HFFc6 (cell line): Measurements from ENCODE around the gene ABHD17C. TPM values are rescaled to one million over a fixed set of nuclear protein-coding genes. Genes with fewer than 3 reads are reported as not detected.

Experiments
- DNase-seq: peaks from one replicate; pipeline ENCODE4 v3.0.0-alpha.2; 2018
- H3K27ac Mint-ChIP-seq: 2 replicates; pipeline ENCODE4 v1.8.0; 2020; ENCODE audit warnings: mild to moderate bottlenecking, mixed read lengths
- H3K27me3 Mint-ChIP-seq: 2 replicates; pipeline ENCODE4 v1.8.0; 2021; ENCODE audit warnings: mild to moderate bottlenecking, moderate library complexity, mixed read lengths; ENCODE audit not compliant: insufficient read depth
- H3K36me3 Mint-ChIP-seq: 2 replicates; pipeline ENCODE4 v1.8.0; 2021; ENCODE audit warnings: low read depth, mixed read lengths
- H3K4me1 Mint-ChIP-seq: 2 replicates; pipeline ENCODE4 v1.8.0; 2020; ENCODE audit warnings: low read depth, mixed read lengths
- H3K4me3 Mint-ChIP-seq: 2 replicates; pipeline ENCODE4 v1.8.0; 2020; ENCODE audit warnings: mild to moderate bottlenecking, moderate library complexity, mixed read lengths
- H3K9me3 Mint-ChIP-seq: 2 replicates; pipeline ENCODE4 v1.8.0; 2020; ENCODE audit warnings: mild to moderate bottlenecking, mixed read lengths
- total RNA-seq, 6 experiments: library from RNA; stranded (reverse); fragmentation: NEBNext Ultra II Directional; extraction: Animal tissue kit (Norgen Biotek cat#: 25700); gene quantifications; 2 replicates in 1 of 6; 3 replicates in 5 of 6; pipeline ENCODE4 v1.2.3, GENCODE V29; 2021
- TF ChIP-seq, protein P1 (sequence below): fragments of 200-600 bp; sonication (generic); IDR thresholded peaks from 2 replicates; pipeline ENCODE4 v1.5.0; 2021; ENCODE audit warnings: antibody characterized with exemption, mild to moderate bottlenecking

ABHD17C gene
- total RNA-seq, 6 experiments from 2014 or later, result 8.5 to 21.4 (median 15.9) TPM

DNA sequence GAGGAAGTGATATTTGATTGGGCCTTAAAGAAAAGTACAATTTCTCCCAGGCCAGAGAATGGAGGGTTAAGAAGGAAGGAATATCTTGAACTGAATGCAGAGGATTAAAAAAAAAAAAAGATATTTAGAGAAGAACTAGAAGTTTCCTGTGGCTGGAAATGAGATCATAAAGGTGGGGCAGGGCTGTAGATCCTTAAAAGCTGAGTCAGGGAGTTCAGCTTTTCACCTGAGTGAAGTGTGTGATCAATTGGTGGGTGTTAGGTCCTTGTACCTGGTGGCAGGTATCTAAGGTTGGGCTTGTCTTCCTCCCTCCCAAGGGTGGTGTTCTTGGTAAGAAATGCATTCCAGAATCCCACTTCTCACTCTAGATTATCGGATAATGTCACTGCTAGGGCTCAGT lies 95.9 kb downstream of the ABHD17C start:
- Mint-ChIP-seq H3K4me3 (no peak overlapping the region), H3K27me3 (peaks cover 2% of the 10 kb centered on the region), H3K36me3 (no peaks in the 10 kb centered on the region; the same call in 1 of the 2 replicates), H3K27ac (no peak overlapping the region), H3K4me1 (peaks cover 25% of the 10 kb centered on the region), H3K9me3 (no peaks in the 10 kb centered on the region)
- DNase-seq, result no peak
- TF ChIP-seq, protein P1, sequence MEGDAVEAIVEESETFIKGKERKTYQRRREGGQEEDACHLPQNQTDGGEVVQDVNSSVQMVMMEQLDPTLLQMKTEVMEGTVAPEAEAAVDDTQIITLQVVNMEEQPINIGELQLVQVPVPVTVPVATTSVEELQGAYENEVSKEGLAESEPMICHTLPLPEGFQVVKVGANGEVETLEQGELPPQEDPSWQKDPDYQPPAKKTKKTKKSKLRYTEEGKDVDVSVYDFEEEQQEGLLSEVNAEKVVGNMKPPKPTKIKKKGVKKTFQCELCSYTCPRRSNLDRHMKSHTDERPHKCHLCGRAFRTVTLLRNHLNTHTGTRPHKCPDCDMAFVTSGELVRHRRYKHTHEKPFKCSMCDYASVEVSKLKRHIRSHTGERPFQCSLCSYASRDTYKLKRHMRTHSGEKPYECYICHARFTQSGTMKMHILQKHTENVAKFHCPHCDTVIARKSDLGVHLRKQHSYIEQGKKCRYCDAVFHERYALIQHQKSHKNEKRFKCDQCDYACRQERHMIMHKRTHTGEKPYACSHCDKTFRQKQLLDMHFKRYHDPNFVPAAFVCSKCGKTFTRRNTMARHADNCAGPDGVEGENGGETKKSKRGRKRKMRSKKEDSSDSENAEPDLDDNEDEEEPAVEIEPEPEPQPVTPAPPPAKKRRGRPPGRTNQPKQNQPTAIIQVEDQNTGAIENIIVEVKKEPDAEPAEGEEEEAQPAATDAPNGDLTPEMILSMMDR, result no peak

GRCh38 chr15:80796407-80796806 lies 101.3 kb downstream of the ABHD17C start:
- no peaks in the 10 kb centered on the region for H3K9me3 Mint-ChIP-seq

DNA sequence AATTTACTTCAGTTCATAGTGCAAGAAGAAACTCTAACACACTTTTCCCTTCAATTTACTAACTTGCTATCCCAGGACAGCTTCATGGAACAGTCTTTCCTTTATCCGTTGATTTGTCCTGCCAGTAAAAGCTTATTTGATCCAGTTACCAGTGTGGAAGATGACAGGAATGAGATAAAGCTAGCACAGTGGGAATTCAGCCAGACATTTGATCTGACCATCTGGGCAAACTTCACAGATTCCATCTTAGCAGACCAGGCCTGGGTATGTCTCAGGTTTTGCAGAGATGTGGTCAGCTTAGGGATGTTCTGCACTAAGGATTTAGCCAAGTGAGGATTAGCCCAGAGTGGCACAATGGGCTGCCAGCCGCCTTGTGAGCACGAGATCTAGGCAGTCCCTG lies 103.8 kb downstream of the ABHD17C start:
- no peaks in the 10 kb centered on the region for H3K4me1 Mint-ChIP-seq
- no peaks in the 10 kb centered on the region for H3K9me3 Mint-ChIP-seq
- peaks cover 3% of the 10 kb centered on the region; the same call in 1 of the 2 replicates for H3K36me3 Mint-ChIP-seq
- no peak for DNase-seq
- TF ChIP-seq, protein P1, result no peak
- H3K27ac Mint-ChIP-seq, result no peak overlapping the region
- H3K4me3 Mint-ChIP-seq, result no peak overlapping the region
- peaks cover 3% of the 10 kb centered on the region for H3K27me3 Mint-ChIP-seq

More at GRCh38 chr15:80796407-80796806, 101.3 kb downstream of the ABHD17C start:
- peaks cover 4% of the 10 kb centered on the region for H3K27me3 Mint-ChIP-seq
- TF ChIP-seq, protein P1, result no peak
- H3K4me1 Mint-ChIP-seq, result no peaks in the 10 kb centered on the region
- H3K36me3 Mint-ChIP-seq, result peaks cover 3% of the 10 kb centered on the region; the same call in 1 of the 2 replicates
- DNase-seq, result no peak
- no peak overlapping the region for H3K27ac Mint-ChIP-seq
- H3K4me3 Mint-ChIP-seq, result no peak overlapping the region

- Mint-ChIP-seq H3K36me3 (peaks cover 3% of the 10 kb centered on the region; the same call in 1 of the 2 replicates), H3K9me3 (no peaks in the 10 kb centered on the region), H3K4me3 (no peak overlapping the region), H3K4me1 (peaks cover 5% of the 10 kb centered on the region; the same call in 1 of the 2 replicates), H3K27me3 (peaks cover 5% of the 10 kb centered on the region), H3K27ac (no peak overlapping the region)
- TF ChIP-seq, protein P1, result no peak
- DNase-seq, result no peak
Measured at GRCh38 chr15:80800067-80800466, 105.0 kb downstream of the ABHD17C start.

- no peak overlapping the region for H3K27ac Mint-ChIP-seq
- TF ChIP-seq, protein P1, result no peak
- H3K4me3 Mint-ChIP-seq, result no peak overlapping the region
- no peaks in the 10 kb centered on the region for H3K9me3 Mint-ChIP-seq
- DNase-seq, result no peak
- H3K27me3 Mint-ChIP-seq, result peaks cover 9% of the 10 kb centered on the region
- H3K36me3 Mint-ChIP-seq, result peaks cover 3% of the 10 kb centered on the region; the same call in 1 of the 2 replicates
- peaks cover 8% of the 10 kb centered on the region; the same call in 1 of the 2 replicates for H3K4me1 Mint-ChIP-seq
Measured at GRCh38 chr15:80801891-80802680, 107.0 kb downstream of the ABHD17C start.
